Effector CD4-positive, alpha-beta T cell (primary cell): ENCODE data around the gene AHNAK.
"Not testable (repeated sequence)": the region's sequence is repeated elsewhere in the genome, so short reads cannot be mapped to it uniquely, and the experiment has no call there.

Experiments
- DNase-seq: peaks from one replicate; pipeline ENCODE4 v3.0.0-alpha.2; 2020

The AHNAK gene

GRCh38 chr11:62400281-62400680 lies 146.3 kb downstream of the AHNAK start:
- no peak for DNase-seq

GRCh38 chr11:62399878-62400266 lies 146.7 kb downstream of the AHNAK start:
- no peak for DNase-seq

GRCh38 chr11:62399172-62399877 lies 147.3 kb downstream of the AHNAK start:
- no peak for DNase-seq

- no peak for DNase-seq
Observed at GRCh38 chr11:62398011-62398994, 148.3 kb downstream of the AHNAK start.

GRCh38 chr11:62395885-62396551 lies 150.6 kb downstream of the AHNAK start:
- DNase-seq: no peak

GRCh38 chr11:62394825-62395538 lies 151.6 kb downstream of the AHNAK start:
- DNase-seq: peak; percentile 23

- no peak for DNase-seq
Observed at GRCh38 chr11:62393735-62394134, 152.9 kb downstream of the AHNAK start.

- DNase-seq: no peak
Observed at GRCh38 chr11:62393061-62393611, 153.5 kb downstream of the AHNAK start.

- no peak for DNase-seq
Observed at GRCh38 chr11:62392506-62392905, 154.1 kb downstream of the AHNAK start.

GRCh38 chr11:62391642-62392425 lies 154.8 kb downstream of the AHNAK start:
- no peak for DNase-seq

GRCh38 chr11:62390722-62391121 lies 155.9 kb downstream of the AHNAK start:
- no peak for DNase-seq

GRCh38 chr11:62390237-62390636 lies 156.4 kb downstream of the AHNAK start:
- DNase-seq: no peak

GRCh38 chr11:62388999-62389398 lies 157.6 kb downstream of the AHNAK start:
- no peak for DNase-seq

GRCh38 chr11:62387381-62387780 lies 159.2 kb downstream of the AHNAK start:
- DNase-seq: no peak

- not testable (repeated sequence) for DNase-seq
Observed at GRCh38 chr11:62386083-62386482, 160.5 kb downstream of the AHNAK start.

GRCh38 chr11:62383822-62384221 lies 162.8 kb downstream of the AHNAK start:
- DNase-seq: no peak
